NCI-H1694 treated with DMSO at 0.1 percent for 48 hours (cell line): ENCODE measurements around the gene KCTD15.

Experiments used
- DNase-seq: peaks from one replicate; lab custom pipeline; 2025; lab: John Stamatoyannopoulos, UW

The KCTD15 gene

DNA sequence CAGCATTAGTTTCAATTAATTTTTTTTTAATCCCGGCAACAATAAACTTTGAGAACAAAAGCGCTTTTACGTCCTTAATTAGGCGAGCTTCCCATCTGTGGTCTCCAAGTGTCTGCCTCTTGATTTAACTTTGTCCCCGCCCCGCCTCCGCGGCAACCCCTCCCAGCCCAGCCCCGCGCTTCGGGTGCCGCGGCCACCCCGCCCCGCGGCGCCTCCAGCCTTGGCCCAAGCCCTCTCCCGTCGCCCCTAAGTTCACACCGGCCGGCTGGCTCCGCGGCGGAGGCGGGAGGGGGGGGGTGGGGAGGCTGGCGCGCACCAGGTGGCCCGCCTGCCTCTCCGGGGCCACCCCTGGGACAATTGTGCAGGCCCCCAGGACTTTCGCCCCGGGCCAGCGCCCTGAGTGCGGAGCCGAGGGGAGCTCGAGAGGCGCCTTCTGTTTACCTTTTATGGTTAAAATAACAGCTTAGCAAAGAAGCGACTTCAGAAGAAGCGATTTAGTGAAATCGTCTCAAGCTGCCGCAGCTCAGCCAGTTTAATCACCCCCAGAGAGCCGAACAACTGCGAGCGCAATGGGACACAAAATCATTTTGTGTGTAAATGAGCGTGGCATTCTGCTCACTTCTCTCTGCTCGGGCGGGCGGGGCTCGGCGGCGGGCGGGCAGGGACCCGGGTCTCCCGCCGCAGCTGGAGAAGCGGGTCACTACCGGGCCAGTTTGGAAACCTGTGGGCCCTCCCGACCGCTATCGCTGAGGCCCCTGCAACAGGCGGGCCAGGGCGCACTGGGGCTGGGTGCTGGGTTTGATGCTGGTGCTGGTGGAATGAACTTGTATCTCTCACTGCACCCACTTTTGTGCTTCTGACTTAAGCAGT is 1.4 kb downstream of the KCTD15 start:
- DNase-seq = no peak

DNA sequence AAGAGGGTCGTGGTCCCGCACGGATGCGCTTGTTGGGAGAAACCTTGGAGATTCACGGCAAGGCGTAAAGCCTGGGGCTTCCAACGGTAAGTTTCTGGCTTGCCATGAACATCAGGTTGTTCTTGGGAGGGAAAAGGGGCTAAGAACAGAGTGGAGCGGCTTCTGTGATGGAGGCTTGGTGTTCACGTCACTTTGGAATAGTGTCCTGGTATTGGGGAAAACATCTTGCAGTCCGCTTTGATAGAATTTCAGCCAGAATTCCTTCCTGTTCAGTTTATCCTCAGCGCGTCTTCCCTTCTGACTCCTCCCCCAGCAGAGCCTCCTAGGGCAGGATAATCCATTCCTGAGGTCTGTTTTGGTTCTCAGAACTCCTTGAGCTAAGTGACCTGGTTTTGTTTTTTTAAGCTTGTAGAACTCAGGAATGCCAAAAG is 2.0 kb downstream of the KCTD15 start:
- DNase-seq = no peak

DNA sequence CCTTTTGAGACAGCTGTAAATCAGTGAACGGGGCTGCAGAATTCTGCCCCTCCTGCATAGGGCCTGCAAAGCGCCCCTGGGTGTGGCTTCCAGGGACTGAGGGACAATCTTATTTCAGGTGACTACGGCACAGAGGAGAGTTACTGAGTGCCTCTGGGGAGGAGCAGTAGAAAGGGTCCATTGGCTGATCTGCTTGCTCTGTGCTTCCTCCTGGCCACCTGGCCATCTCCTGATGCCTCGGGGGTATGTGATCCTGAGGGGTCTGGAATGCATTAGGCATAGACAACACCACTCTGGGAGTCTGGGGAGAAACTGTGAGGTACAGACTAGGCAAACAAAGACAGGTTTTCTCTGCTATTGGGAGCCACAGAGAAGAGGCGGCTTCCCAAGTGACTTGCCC is 2.8 kb downstream of the KCTD15 start:
- DNase-seq = no peak

DNA sequence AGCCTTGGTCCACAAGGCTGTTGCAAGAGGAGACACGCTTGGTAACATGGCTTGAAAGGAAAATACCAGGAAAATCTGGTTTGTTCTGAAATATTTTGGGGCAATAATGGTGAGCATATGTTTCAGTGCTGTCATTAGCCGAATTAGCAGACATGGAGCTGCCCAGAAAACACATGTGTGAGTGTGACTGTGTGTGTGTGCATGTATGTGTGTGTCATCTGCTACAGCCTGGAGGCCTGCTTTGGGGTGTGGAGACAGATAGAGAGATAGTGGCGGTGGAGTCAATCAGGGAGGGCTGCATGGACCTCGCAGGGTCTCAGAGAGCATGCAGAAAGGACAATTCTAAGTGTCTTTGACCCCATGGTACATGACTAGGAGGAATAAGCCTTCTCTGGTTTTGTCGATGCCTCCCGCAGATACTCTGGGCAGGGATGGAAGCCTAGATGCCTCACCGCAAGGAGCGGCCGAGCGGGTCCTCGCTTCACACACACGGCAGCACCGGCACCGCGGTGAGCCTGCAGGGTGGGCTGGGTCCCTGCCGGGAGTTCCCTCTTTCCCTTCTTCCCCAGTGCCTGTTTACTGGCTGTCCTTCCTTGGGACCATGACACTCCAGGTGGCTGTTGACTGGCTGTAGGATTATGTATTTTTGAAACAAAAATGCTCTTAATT is 3.5 kb downstream of the KCTD15 start:
- no peak for DNase-seq

DNA sequence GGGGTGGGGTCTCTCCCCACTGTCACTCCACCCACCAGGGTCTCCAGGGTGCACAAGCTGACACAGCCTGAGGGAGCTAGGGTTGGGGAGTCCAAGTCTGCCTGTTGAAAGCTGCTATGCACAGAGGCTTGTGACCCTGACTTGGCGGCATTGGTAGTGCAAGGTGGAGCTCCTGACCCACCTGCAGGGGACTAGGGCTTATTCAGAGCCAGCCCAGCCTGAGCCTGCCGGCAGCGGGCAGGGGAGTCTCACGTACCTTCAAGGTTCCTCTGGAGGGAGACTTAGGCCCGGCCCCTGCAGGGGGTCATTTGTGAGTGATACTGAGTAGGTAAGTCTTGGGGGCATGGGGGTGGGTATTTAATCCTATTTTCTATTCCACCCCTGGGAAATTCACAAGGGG is 4.7 kb downstream of the KCTD15 start:
- DNase-seq = no peak

DNA sequence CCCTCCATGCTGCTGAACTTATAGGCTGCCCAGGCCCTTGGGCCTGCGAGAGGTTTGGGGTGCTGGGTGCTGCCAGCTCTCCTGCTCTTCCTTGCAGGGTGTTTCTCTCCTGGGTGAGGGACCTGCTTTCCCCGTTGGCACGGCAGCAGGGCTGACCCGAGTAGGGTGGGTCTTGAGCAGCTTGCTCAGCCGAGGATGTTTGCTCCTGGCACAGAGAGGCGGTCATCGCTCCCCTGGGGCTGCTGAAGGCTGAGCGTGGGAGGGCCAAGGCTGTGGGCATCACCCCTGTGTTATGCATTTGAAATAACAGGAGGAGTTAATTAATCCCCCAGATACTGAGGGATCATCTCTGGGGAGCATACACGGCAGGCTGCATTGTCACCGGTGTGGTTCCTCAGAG is 5.3 kb downstream of the KCTD15 start:
- no peak for DNase-seq

DNA sequence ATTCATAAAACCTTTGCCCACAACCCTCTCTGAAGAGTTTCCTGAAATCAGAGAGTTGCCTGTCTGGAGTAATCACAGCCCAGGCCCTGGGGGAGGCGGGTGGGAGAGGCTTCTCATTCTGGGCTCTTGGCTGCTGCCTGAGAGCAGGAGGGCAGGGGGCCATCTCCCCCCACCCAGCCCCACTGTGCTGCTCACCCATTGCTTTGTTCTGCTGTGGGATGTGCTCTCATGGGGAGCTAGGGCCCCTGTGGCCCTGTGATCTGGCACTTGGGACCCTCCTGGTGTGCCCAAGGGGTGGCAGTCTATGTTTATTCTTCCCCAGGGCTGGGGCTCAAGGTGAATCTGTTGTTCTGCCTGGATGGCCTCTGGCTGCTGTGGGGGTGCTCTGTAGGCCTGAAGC is 6.1 kb downstream of the KCTD15 start:
- no peak for DNase-seq

DNA sequence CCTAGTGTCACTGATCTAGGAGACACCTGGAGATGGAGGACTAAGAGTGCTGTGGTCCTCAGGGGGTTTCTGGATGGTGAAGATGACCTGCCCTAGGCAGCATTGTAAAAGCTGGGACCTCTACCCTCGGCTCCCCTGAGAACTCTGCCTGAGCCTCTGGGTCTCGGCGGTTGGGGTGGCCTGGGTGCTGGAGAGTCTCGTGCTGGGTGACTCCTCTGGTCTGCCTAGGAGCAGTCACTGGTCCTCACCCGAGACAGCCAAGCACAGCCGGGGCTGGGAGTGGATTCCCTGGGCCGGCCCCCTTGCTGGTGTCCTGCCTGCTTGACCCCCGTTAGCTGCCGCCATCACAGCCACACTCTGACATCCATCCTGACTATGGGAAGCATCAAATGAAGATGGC is 6.7 kb downstream of the KCTD15 start:
- no peak for DNase-seq

DNA sequence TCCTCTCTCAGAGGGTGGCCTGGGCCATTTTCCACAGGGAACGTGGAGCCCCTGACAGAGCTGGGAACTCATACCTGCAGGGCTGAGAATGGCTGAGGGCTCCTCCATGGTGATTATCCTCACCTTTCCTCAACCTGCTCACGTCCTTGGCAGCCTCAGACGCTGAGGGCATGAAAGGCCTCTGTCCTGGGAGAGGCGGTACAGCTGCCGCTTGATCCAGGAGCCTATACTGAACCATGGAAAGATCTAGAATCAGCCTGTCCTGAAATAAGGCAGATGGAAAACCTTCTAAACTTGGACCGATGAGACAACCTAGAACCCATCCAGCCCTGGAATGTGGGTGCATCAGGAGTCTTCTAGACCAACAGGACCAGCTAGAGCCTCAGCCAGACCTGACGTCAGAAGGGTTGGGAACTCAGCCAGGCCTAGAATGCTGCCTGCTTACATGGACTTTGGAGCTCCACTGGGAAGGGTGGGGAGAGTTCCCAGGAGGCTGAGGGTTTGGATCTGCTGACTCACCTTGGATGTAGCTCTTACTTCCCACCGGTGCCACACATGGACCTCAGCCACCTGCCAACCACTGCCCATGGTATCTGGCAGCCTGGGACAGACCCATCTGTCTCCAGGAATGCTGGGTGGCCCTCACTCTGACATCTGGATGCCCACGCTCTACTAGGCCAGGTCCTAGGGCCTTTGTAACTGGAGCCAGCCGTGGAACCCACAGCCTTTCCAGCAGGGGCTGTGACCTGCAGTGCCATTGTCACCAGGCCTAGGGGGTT is 7.5 kb downstream of the KCTD15 start:
- DNase-seq = no peak

DNA sequence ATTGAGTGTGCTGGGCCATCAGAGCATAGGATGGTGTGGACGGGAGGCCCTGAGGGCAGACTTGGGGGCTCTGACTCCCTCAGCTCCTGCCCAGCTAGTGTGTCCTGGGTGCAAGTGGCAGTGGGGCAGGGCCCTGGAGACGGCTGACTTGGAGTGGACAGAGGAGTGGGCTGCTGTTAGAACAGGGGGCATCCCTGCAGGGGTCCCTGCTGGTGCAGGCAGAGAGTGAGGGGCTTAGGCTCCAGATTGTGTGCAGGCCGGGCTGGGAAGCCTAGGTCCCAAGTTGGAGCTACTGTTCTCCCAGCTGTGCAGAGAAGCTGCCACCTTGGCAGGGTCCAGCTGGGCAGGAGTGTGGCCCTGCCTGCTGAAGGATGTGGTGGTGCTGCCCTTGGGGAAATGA is 8.6 kb downstream of the KCTD15 start:
- no peak for DNase-seq

DNA sequence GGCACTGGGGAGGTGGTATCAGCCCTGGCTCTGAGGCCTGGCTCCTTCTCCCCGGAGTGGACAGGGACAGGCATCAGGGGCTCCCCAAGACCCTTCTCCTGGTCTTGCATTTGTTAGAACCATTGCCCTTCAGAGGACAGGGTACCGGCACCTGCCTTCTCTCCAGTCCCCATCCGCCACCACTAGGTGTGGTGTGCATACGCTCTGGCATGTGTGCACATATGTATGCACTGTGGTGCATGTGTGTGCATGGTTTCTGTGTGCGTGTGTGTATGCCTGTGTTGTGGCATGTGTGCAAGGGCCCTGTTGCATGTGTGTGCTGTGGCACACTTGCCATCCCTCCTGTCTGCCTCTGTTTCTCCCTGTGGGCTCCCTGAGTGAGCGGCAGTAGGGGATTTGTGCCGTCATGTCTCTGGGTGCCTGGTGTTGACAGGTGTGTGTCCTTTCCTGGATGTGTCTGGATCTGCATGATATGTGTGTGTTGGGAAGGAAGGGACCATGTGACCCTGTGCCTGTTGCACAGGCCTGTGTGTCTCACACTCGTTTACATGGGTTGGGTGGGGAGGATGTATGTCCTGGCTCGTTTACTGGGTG is 9.3 kb downstream of the KCTD15 start:
- DNase-seq = no peak

DNA sequence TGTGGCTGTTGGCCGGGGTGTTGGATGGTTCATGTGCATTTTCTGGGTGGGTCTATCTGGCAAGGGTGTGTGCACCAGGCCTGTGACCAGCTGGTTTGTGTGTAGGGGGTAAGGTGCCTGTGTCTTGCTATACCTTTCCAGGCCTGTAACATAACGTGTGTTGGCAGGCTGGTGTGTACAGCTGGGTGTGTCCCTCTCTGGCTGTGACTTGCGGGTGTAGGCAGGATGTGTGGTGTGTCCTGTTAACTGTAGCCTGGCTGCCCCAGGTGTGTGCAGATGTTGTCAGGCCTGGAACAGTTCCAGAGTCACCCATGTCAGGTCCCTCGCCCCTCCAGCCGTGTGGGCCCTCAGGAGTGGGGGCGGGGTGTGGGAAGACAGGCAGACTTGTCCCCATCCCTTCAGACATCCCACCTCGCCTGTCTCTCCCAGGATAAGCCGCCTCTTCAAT is 9.8 kb downstream of the KCTD15 start:
- DNase-seq = no peak

DNA sequence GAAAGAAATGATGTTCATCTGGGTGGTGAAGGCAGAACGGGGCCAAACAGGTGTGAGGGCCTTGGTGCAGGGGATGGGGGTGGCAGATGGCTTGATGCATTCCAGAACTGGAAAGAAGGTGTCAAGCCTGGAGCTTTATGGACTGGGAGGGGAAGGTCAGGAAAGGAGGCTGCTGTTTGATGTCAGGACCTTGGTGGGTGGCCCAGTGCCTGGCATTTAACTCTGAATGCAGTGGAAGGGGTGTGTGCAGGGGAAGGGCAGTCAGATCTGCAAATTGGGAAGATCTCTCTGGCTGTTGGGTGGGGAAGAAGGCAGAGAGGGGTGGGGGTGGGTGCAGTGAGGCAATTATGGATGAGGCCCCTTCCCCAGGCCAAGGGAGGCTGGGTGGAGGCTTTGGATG is 11.7 kb downstream of the KCTD15 start:
- no peak for DNase-seq

DNA sequence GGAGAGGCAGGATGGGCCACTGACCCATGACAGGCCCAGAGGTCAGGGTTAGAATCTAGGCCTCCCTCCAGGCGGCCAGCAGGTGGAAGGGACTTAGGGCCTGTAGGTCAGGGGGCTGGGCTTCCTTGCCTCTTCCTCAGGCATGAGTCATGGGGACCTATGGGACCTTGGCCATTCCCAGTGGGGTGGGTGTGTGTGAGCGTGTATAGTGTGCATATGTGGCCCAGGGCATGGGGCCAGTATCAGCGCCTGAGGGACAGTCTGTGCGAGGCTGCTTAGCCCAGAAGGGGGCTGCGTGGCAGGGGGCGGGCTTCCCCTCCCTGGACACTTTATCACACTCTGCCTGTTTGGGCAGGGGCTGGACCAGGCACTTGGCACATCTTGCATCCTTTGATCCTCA is 13.3 kb downstream of the KCTD15 start:
- DNase-seq = no peak

DNA sequence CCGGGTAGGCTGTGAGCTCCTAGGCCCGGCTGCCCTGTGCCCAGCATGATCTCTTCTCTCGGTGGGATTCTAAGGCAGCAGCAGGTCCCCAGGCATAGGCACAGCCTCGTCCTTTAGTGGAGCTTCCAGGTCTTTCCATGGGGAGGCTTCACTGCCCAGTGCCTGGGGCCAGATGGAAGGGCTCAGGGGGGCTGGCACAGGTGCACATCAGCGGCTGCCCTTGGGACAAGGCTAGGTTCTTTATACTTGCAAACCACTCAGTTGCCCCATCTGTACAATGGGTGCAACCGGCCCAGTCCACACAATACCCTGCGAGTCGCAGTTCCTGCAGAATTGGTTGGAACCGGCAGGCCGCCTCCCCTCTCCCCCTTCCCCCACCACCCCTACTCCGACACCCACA is 14.2 kb downstream of the KCTD15 start:
- DNase-seq = no peak

DNA sequence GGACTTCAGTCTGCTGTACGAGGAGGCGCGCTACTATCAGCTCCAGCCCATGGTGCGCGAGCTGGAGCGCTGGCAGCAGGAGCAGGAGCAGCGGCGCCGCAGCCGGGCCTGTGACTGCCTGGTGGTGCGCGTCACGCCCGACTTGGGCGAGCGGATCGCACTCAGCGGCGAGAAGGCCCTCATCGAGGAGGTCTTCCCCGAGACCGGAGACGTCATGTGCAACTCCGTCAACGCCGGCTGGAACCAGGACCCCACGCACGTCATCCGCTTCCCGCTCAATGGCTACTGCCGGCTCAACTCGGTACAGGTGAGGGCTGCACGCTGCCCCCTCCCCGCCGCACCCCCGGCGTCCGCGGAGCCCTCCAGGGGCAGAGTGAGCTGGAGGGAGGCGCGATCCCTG is 14.6 kb downstream of the KCTD15 start:
- no peak for DNase-seq

DNA sequence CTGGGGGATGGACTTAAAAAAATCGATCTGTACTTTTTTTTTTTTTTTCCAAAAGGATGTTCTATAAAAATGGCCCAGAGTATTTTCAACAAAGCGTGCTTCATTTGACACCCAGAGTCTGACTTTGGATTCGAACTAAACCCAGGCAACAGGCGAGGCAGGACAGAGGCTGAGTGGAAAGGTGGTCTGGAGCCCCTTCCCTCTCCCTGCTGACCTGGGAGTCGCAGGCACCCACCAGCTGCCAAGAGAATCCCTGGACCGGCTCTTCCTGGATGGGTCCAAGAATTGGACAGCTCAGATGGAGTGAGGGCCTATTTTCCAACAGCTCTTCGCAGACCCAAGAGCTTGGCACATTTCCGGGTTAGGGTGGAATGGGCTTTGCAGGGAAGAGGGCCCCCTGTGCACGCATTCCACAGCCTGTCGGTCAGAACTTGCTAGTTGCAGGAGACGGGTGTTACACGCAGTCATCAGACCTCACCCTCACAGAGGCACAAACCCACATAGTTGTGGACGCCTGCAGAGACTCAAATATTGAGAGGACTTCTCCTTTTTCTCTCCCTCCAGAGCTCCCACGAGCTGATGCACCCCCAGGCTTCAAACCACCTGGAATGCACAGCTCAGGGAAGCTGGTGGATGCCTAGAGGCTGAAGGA is 15.2 kb downstream of the KCTD15 start:
- DNase-seq = no peak

DNA sequence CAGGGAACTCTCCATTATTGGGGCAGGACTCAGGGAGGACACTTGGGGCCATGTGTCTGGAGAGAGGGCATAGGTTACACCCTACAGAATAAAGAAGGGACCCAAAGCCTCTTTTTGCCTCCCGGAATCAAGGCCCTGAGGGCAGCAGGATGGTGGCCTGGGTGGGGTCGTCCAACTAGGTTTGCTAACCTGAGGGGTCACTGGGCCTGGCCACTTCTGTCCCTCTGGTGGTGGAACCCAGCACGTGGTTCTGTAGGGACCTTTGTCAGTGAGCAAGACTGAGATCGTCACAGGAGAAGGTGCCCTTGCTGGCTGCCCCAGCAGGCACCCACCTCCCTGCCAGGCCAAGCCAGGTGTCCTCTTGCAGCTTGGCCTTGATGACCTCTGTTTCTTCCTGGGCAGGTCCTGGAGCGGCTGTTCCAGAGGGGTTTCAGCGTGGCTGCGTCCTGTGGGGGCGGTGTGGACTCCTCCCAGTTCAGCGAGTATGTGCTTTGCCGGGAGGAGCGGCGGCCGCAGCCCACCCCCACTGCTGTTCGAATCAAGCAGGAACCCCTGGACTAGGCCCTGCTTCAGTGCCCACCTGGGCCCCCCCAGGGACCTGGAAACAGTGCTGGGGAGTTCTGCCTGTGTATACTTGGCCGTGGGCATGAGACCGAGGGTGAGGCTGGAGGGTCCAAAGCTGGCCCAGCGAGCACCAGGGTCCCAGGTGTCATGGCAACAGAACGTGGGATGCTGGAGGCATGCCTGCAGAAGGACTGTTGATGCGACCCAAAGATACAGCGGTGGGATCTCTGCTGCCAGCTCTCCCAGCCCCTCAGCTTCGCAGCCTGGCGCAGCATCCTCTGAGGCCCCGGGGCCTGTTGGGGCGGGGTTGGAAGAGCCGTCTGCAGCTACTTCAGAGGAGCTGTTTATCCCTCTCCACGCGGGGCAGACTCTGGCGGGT is 16.0 kb downstream of the KCTD15 start:
- no peak for DNase-seq

DNA sequence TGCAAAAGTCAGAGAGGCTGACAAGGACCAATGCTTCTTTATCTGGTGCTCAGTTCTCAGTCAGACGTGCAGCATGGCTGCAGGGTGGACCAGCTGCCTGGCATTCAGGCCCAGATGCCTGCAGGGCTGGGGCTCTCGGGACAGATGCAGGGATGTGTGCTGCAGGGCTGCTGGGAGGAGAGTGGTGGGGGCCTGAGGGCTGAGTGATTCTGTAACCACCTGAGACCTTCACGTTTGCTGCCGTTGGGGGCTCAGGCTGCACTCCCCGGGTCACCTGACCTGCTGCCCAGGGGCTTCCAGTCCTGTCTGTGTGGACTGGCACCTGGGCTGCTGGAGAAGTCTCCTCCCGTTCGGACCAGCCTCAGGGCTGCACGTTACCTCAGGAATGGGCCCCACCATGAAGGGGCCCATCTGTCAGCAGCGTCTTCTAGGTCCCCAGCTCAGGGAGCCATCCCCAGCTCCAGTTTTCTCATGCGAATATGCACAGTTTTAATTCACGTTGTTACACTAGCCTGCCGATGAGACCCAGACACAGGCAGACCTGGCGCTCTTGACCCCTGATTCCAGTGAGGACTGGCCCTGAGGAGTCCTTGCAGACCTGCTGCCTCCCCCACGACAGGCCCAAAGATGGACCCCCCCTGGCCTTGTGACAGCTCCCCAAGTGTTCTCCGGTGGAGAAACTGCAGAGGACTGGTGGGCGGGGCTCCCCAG is 16.9 kb downstream of the KCTD15 start:
- no peak for DNase-seq
